Kidney (tissue), 14 donors: Measurements from ENCODE around the gene AGPAT4. TPM values are rescaled to one million over a fixed set of nuclear protein-coding genes. Genes with fewer than 3 reads are reported as not detected.

Experiments
- DNase-seq, 5 donors: peaks; one replicate each; pipeline ENCODE4 v3.0.0-alpha.2; 2013 to 2020
- FAIRE-seq: peaks from 2 replicates; lab custom pipeline; 2012; peaks lifted over from hg19 to GRCh38; lab: Jason Lieb, UNC
- H3K27ac ChIP-seq, 2 donors: one replicate each; pipeline ENCODE4 v1.7.0; 2013; ENCODE audit warnings: low read depth in 2 of 2, low read length in 2 of 2, inconsistent platforms in 1 of 2
- H3K27me3 ChIP-seq: one replicate; pipeline ENCODE4 v1.7.1; 2013; ENCODE audit warnings: low read length, inconsistent platforms; ENCODE audit not compliant: control insufficient read depth, insufficient read depth
- H3K36me3 ChIP-seq, 3 donors: one replicate each; pipeline versions ENCODE4 v1.7.0 to v1.7.1; 2013; ENCODE audit warnings: low read length in 3 of 3, control low read depth in 1 of 3, inconsistent platforms in 1 of 3; ENCODE audit not compliant: insufficient read depth in 3 of 3, control insufficient read depth in 2 of 3
- H3K4me1 ChIP-seq, 3 donors: one replicate each; pipeline versions ENCODE4 v1.7.0 to v1.7.1; 2013; ENCODE audit warnings: low read length in 3 of 3, inconsistent platforms in 1 of 3, low read depth in 1 of 3; ENCODE audit not compliant: control insufficient read depth in 2 of 3, insufficient read depth in 2 of 3
- H3K4me3 ChIP-seq, 3 donors: one replicate each; pipeline versions ENCODE4 v1.7.0 to v1.8.1; 2013; ENCODE audit warnings: low read length in 3 of 3, control low read depth in 1 of 3, inconsistent platforms in 1 of 3
- H3K9ac ChIP-seq, 3 donors: one replicate each; pipeline versions ENCODE4 v1.7.0 to v1.7.1; 2013; ENCODE audit warnings: low read length in 3 of 3, control low read depth in 1 of 3, inconsistent platforms in 1 of 3
- H3K9me3 ChIP-seq, 3 donors: one replicate each; pipeline versions ENCODE4 v1.7.0 to v1.7.1; 2013; ENCODE audit warnings: low read length in 3 of 3, control low read depth in 1 of 3, inconsistent platforms in 1 of 3; ENCODE audit not compliant: control insufficient read depth in 2 of 3, insufficient read depth in 1 of 3
- CTCF ChIP-seq: IDR thresholded peaks from 3 replicates; pipeline ENCODE4 v1.5.1; 2012; ENCODE audit warnings: mild to moderate bottlenecking, moderate library complexity, borderline replicate concordance; ENCODE audit not compliant: insufficient read depth; ENCODE audit errors: extremely low read depth
- intact Hi-C: fragments of 100-400 bp; cut with DNase I; formaldehyde crosslinking; loops from one replicate; pipeline ENCODE4 v1.11.1; 2022
- polyA plus RNA-seq: library from polyadenylated mRNA; stranded (reverse); fragments of 350-450 nt; fragmentation: Illumina TruSeq; extraction: RNeasy Lipid Tissue Mini Kit (QIAGEN cat#74804); gene quantifications from one replicate; pipeline ENCODE4 v1.2.3, GENCODE V29; 2014; ENCODE audit warnings: low read depth, low replicate concordance; ENCODE audit not compliant: insufficient read depth
- total RNA-seq: library from RNA; stranded (reverse); fragmentation: NEBNext Ultra II Directional; extraction: Animal tissue kit (Norgen Biotek cat#: 25700); gene quantifications from one replicate; pipeline ENCODE4 v1.2.1, GENCODE V29; 2021
- donor health status: control.
- donor health status: control.
- donor health status: control.
- donor health status: control.
- donor health status: control.
- donor health status: DM: yes; HTN: yes; CAD: no.
- donor health status: Normal renal cell carcinoma (clear cell type).

Gene AGPAT4
- total and polyA plus RNA-seq, 2 donors from 2014 or later = 3.3 to 12.3 TPM

DNA sequence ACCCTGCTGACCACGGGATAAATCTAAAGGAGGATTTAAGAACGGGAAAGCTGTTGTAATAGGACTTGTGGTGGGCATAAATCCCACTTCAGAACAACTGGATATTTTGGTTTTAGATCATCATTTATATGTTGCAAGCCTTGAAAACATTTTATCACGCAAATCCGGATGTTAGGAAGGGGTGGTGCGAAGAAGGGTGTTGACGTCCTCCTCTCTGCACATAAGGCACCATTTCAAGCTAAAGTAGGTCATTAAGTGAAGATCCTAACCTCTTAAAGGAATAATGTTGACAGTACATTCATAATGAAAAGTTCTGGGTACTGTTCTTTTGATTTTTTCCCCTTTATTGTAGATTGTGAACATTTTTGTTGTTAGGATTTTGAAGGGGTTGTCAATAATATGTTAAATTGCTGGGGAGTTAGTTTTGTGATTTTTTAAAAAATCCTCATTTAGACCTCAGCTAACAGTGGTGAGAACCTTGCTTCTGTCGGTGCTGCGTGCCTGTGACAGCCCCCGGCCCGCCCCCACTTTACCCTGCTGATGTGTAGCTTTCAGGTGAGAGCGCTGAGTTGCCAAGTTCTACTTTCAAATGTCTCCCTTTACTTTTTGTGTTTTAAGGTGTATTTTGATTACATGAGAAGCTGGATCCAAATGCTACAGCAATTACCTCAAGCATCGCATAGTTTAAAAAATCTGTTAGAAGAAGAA lies 193.4 kb downstream of the AGPAT4 start:
- FAIRE-seq (no peak), DNase-seq (no peak)
- no peaks in the 10 kb centered on the region for H3K9me3 ChIP-seq
- no peak overlapping the region for H3K27ac ChIP-seq
- intact Hi-C loops = no loop called here
- peaks cover 0 to 30% (median 29%) of the 10 kb centered on the region in 3 donors for H3K36me3 ChIP-seq
- no peak overlapping the region for H3K9ac ChIP-seq
- H3K27me3 ChIP-seq = no peaks in the 10 kb centered on the region
- H3K4me3 ChIP-seq = no peak overlapping the region
- H3K4me1 ChIP-seq = no peaks in the 10 kb centered on the region
- TF ChIP-seq CTCF = no peak
